SH-SY5Y (cell line): Measurements from ENCODE around the gene KCNK2.

Source experiments
- GATA2 ChIP-seq: IDR thresholded peaks from 2 replicates; pipeline ENCODE4 v1.6.1; 2011; ENCODE audit warnings: mild to moderate bottlenecking, low read depth, low read length
- GATA3 ChIP-seq: IDR thresholded peaks from 2 replicates; pipeline ENCODE4 v1.6.1; 2011; ENCODE audit warnings: low read depth, mild to moderate bottlenecking, low read length, moderate library complexity

DNA sequence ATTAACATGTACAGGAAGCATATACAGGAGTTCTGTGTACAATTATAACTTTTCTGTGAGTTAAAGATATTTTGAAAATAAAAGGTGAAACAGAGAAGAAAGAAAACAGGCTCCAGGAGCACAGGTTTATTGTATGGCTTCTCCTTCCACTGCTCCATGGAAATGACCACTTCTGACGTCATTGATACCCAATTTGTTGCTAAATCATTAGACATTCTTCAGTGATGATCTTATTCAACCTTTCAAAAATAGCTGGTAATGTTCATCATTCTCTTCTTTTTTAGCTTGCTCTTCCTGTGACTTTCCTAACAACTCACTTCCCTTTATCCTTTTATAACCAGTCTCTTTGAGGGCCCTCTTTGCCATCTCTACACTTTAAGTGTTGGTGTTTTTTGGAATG, 77.8 kb downstream of the KCNK2 start:
- TF ChIP-seq GATA2 (no peak), GATA3 (no peak)
